Activated T-cell treated with anti-CD3 and anti-CD28 coated beads, Interleukin-2, amount 50 U/mL, for 72 hours (primary cell): ENCODE measurements around the gene RHBDF2. TPM values are rescaled to one million over a fixed set of nuclear protein-coding genes. Genes with fewer than 3 reads are reported as not detected.
A peak's percentile ranks its signal among the peaks of the same experiment; 100 is the strongest.
"Not testable (repeated sequence)": the region's sequence is repeated elsewhere in the genome, so short reads cannot be mapped to it uniquely, and the experiment has no call there.

ENCODE experiments used
- ATAC-seq, 2 donors: fragments of 150-1000 bp; cut with Tn5 transposase; replicated peaks in 1 of 2; 2 replicates each; pipeline ENCODE4 v1.10.0; 2021; ENCODE audit warnings: moderate library complexity in 2 of 2, mild to moderate bottlenecking in 1 of 2
- DNase-seq, 2 donors: peaks; one replicate each; pipeline ENCODE4 v3.0.0; 2021 to 2022; ENCODE audit warnings: mixed read lengths in 1 of 2
- H3K27ac Mint-ChIP-seq: one replicate; pipeline ENCODE4 v1.8.0; 2022; ENCODE audit warnings: mild to moderate bottlenecking, moderate library complexity, mixed read lengths
- H3K27me3 Mint-ChIP-seq: one replicate; pipeline ENCODE4 v1.8.0; 2022; ENCODE audit warnings: low read depth, mixed read lengths
- H3K36me3 Mint-ChIP-seq, 2 donors: one replicate each; pipeline ENCODE4 v1.8.0; 2022; ENCODE audit warnings: mixed read lengths in 2 of 2, mild to moderate bottlenecking in 1 of 2; ENCODE audit not compliant: insufficient read depth in 2 of 2
- H3K4me1 Mint-ChIP-seq: one replicate; pipeline ENCODE4 v1.8.0; 2022; ENCODE audit warnings: low read depth, mixed read lengths
- H3K4me3 Mint-ChIP-seq, 2 donors: one replicate each; pipeline ENCODE4 v1.8.0; 2022; ENCODE audit warnings: mild to moderate bottlenecking in 2 of 2, mixed read lengths in 2 of 2, moderate library complexity in 2 of 2
- H3K9me3 Mint-ChIP-seq, 2 donors: one replicate each; pipeline ENCODE4 v1.8.0; 2022; ENCODE audit warnings: mixed read lengths in 2 of 2
- total RNA-seq, 2 donors: library from RNA; stranded (reverse); gene quantifications; one replicate each; pipeline ENCODE4 v1.2.3, GENCODE V29; 2022

Gene RHBDF2
- total RNA-seq, 2 donors from 2014 or later = 38.7 to 39.0 TPM

- no peaks in the 10 kb centered on the region for H3K4me1 Mint-ChIP-seq
- no peak for DNase-seq
- H3K36me3 Mint-ChIP-seq = no peaks in the 10 kb centered on the region
- no peak overlapping the region for H3K4me3 Mint-ChIP-seq
- H3K9me3 Mint-ChIP-seq = no peaks in the 10 kb centered on the region
- ATAC-seq = no peak
- H3K27ac Mint-ChIP-seq = no peak overlapping the region
- H3K27me3 Mint-ChIP-seq = peaks cover 13% of the 10 kb centered on the region
Observed at GRCh38 chr17:76534831-76535732, 33.9 kb upstream of the RHBDF2 start.

- not testable (repeated sequence) for DNase-seq, H3K36me3 Mint-ChIP-seq, H3K4me1 Mint-ChIP-seq, ATAC-seq, H3K27me3 Mint-ChIP-seq, H3K9me3 Mint-ChIP-seq, H3K27ac Mint-ChIP-seq, H3K4me3 Mint-ChIP-seq
Observed at GRCh38 chr17:76533640-76534359, 32.6 kb upstream of the RHBDF2 start.

GRCh38 chr17:76532072-76532651 lies 30.9 kb upstream of the RHBDF2 start:
- ATAC-seq (no peak), DNase-seq (no peak)
- H3K4me1 Mint-ChIP-seq = peaks cover 14% of the 10 kb centered on the region
- no peaks in the 10 kb centered on the region for H3K27me3 Mint-ChIP-seq
- H3K9me3 Mint-ChIP-seq = no peaks in the 10 kb centered on the region
- H3K36me3 Mint-ChIP-seq = no peaks in the 10 kb centered on the region
- no peak overlapping the region for H3K27ac Mint-ChIP-seq
- H3K4me3 Mint-ChIP-seq = no peak overlapping the region

- peaks cover 16% of the 10 kb centered on the region for H3K4me1 Mint-ChIP-seq
- no peaks in the 10 kb centered on the region for H3K36me3 Mint-ChIP-seq
- no peak for ATAC-seq
- H3K9me3 Mint-ChIP-seq = no peaks in the 10 kb centered on the region
- no peaks in the 10 kb centered on the region for H3K27me3 Mint-ChIP-seq
- DNase-seq = no peak
- H3K4me3 Mint-ChIP-seq = no peak overlapping the region
- no peak overlapping the region for H3K27ac Mint-ChIP-seq
Observed at GRCh38 chr17:76531486-76532038, 30.3 kb upstream of the RHBDF2 start.

GRCh38 chr17:76530811-76531485 lies 29.7 kb upstream of the RHBDF2 start:
- no peaks in the 10 kb centered on the region for H3K9me3 Mint-ChIP-seq
- H3K27me3 Mint-ChIP-seq = no peaks in the 10 kb centered on the region
- ATAC-seq (no peak), DNase-seq (no peak)
- H3K27ac Mint-ChIP-seq = no peak overlapping the region
- H3K4me3 Mint-ChIP-seq = no peak overlapping the region
- H3K4me1 Mint-ChIP-seq = peaks cover 16% of the 10 kb centered on the region
- H3K36me3 Mint-ChIP-seq = no peaks in the 10 kb centered on the region

GRCh38 chr17:76530095-76530723 lies 29.0 kb upstream of the RHBDF2 start:
- H3K36me3 Mint-ChIP-seq = no peaks in the 10 kb centered on the region
- ATAC-seq (no peak), DNase-seq (no peak)
- no peak overlapping the region for H3K4me3 Mint-ChIP-seq
- H3K4me1 Mint-ChIP-seq = peaks cover 16% of the 10 kb centered on the region
- no peak overlapping the region for H3K27ac Mint-ChIP-seq
- H3K9me3 Mint-ChIP-seq = no peaks in the 10 kb centered on the region
- H3K27me3 Mint-ChIP-seq = no peaks in the 10 kb centered on the region

- Mint-ChIP-seq H3K9me3 (no peaks in the 10 kb centered on the region), H3K4me1 (peaks cover 16% of the 10 kb centered on the region), H3K4me3 (no peak overlapping the region), H3K36me3 (no peaks in the 10 kb centered on the region), H3K27ac (no peak overlapping the region), H3K27me3 (no peaks in the 10 kb centered on the region)
- no peak for ATAC-seq
- no peak for DNase-seq
Observed at GRCh38 chr17:76529224-76530094, 28.2 kb upstream of the RHBDF2 start.

- no peaks in the 10 kb centered on the region for H3K27me3 Mint-ChIP-seq
- no peak overlapping the region for H3K27ac Mint-ChIP-seq
- peaks cover 16% of the 10 kb centered on the region for H3K4me1 Mint-ChIP-seq
- no peaks in the 10 kb centered on the region for H3K9me3 Mint-ChIP-seq
- DNase-seq (no peak), ATAC-seq (no peak)
- peak overlapping the region; percentile 27 to 71 for H3K4me3 Mint-ChIP-seq
- no peaks in the 10 kb centered on the region for H3K36me3 Mint-ChIP-seq
Observed at GRCh38 chr17:76528528-76529223, 27.5 kb upstream of the RHBDF2 start.

GRCh38 chr17:76528156-76528527 lies 26.9 kb upstream of the RHBDF2 start:
- H3K27me3 Mint-ChIP-seq = no peaks in the 10 kb centered on the region
- peak overlapping the region; percentile 71 to 73 for H3K4me3 Mint-ChIP-seq
- no peaks in the 10 kb centered on the region for H3K36me3 Mint-ChIP-seq
- H3K4me1 Mint-ChIP-seq = peaks cover 21% of the 10 kb centered on the region
- H3K27ac Mint-ChIP-seq = no peak overlapping the region
- H3K9me3 Mint-ChIP-seq = no peaks in the 10 kb centered on the region
- ATAC-seq (peak; percentile 13 to 27), DNase-seq (no peak)

GRCh38 chr17:76527430-76528111 lies 26.3 kb upstream of the RHBDF2 start:
- peak overlapping the region; percentile 40 to 73 for H3K4me3 Mint-ChIP-seq
- peak; percentile 51 to 56 for ATAC-seq
- peaks cover 25% of the 10 kb centered on the region for H3K4me1 Mint-ChIP-seq
- H3K36me3 Mint-ChIP-seq = no peaks in the 10 kb centered on the region
- peak; percentile 34 to 42 for DNase-seq
- no peaks in the 10 kb centered on the region for H3K9me3 Mint-ChIP-seq
- no peaks in the 10 kb centered on the region for H3K27me3 Mint-ChIP-seq
- H3K27ac Mint-ChIP-seq = no peak overlapping the region

- ATAC-seq, H3K9me3 Mint-ChIP-seq, H3K27me3 Mint-ChIP-seq, H3K36me3 Mint-ChIP-seq, H3K27ac Mint-ChIP-seq, DNase-seq: not testable (repeated sequence)
- peaks cover 25% of the 10 kb centered on the region for H3K4me1 Mint-ChIP-seq
- peak overlapping the region; percentile 4 to 7 for H3K4me3 Mint-ChIP-seq
Observed at GRCh38 chr17:76527016-76527415, 25.8 kb upstream of the RHBDF2 start.
